Neuronal stem cell (in vitro differentiated cells): ENCODE results near the gene TRMO.

Experiments used
- DNase-seq: peaks from one replicate; pipeline ENCODE4 v3.0.0-alpha.2; 2013; ENCODE audit warnings: low spot score
- H2AFZ ChIP-seq: one replicate; pipeline ENCODE4 v1.6.1; 2013; ENCODE audit warnings: mild to moderate bottlenecking, low read length, inconsistent platforms
- H2AK5ac ChIP-seq: 2 replicates; pipeline ENCODE4 v1.6.1; 2013; ENCODE audit warnings: low read depth, mild to moderate bottlenecking, inconsistent platforms, low read length, moderate library complexity, mixed read lengths
- H2BK120ac ChIP-seq: 2 replicates; pipeline ENCODE4 v1.6.1; 2013; ENCODE audit warnings: low read depth, mild to moderate bottlenecking, inconsistent platforms, low read length, moderate library complexity, mixed read lengths
- H2BK12ac ChIP-seq: one replicate; pipeline ENCODE4 v1.6.1; 2013; ENCODE audit warnings: low read length, inconsistent platforms
- H2BK15ac ChIP-seq: 2 replicates; pipeline ENCODE4 v1.6.1; 2013; ENCODE audit warnings: mild to moderate bottlenecking, low read length, inconsistent platforms, mixed read lengths
- H2BK5ac ChIP-seq: one replicate; pipeline ENCODE4 v1.6.1; 2013; ENCODE audit warnings: inconsistent platforms, mild to moderate bottlenecking, low read length, moderate library complexity
- H3K14ac ChIP-seq: one replicate; pipeline ENCODE4 v1.6.1; 2013; ENCODE audit warnings: low read length, inconsistent platforms
- H3K18ac ChIP-seq: 2 replicates; pipeline ENCODE4 v1.6.1; 2013; ENCODE audit warnings: low read length, inconsistent platforms
- H3K23ac ChIP-seq: 2 replicates; pipeline ENCODE4 v1.6.1; 2013; ENCODE audit warnings: low read depth, mild to moderate bottlenecking, mixed read lengths, low read length, inconsistent platforms; ENCODE audit not compliant: poor library complexity
- H3K27ac ChIP-seq: replicated peaks from 3 replicates; pipeline ENCODE4 v1.5.1; 2013; ENCODE audit warnings: low read length, inconsistent platforms
- H3K27me3 ChIP-seq, 3 experiments: 2 replicates each; pipeline ENCODE4 v1.6.1; 2013; ENCODE audit warnings: low read length in 3 of 3, mild to moderate bottlenecking in 2 of 3, inconsistent platforms in 1 of 3, low read depth in 1 of 3, mixed read lengths in 1 of 3, moderate library complexity in 1 of 3; ENCODE audit not compliant: control insufficient read depth in 3 of 3, insufficient read depth in 3 of 3
- H3K36me3 ChIP-seq, 2 donors: replicated peaks in 1 of 2; 2 replicates each; pipeline ENCODE4 v1.6.1; 2013; ENCODE audit warnings: low read length in 2 of 2; ENCODE audit not compliant: control insufficient read depth in 2 of 2, insufficient read depth in 2 of 2
- H3K4ac ChIP-seq: 2 replicates; pipeline ENCODE4 v1.6.1; 2013; ENCODE audit warnings: inconsistent platforms, mild to moderate bottlenecking, low read length, moderate library complexity
- H3K4me1 ChIP-seq, 2 donors: 1 replicate in 1 of 2; 2 replicates in 1 of 2; pipeline ENCODE4 v1.6.1; 2013; ENCODE audit warnings: low read length in 2 of 2, low read depth in 1 of 2; ENCODE audit not compliant: control insufficient read depth in 2 of 2, insufficient read depth in 1 of 2
- H3K4me2 ChIP-seq: one replicate; pipeline ENCODE4 v1.6.1; 2013; ENCODE audit warnings: mild to moderate bottlenecking, low read length, inconsistent platforms; ENCODE audit not compliant: insufficient read depth, poor library complexity, severe bottlenecking
- H3K4me3 ChIP-seq, 2 donors: 2 replicates each; pipeline ENCODE4 v1.5.1; 2013; ENCODE audit warnings: low read length in 2 of 2, mild to moderate bottlenecking in 2 of 2, inconsistent platforms in 1 of 2, moderate library complexity in 1 of 2
- H3K79me1 ChIP-seq: one replicate; pipeline ENCODE4 v1.6.1; 2013; ENCODE audit warnings: low read depth, mild to moderate bottlenecking, inconsistent platforms, low read length, moderate library complexity
- H3K9ac ChIP-seq: one replicate; pipeline ENCODE4 v1.6.1; 2013; ENCODE audit warnings: mild to moderate bottlenecking, low read depth, low read length, inconsistent platforms; ENCODE audit not compliant: poor library complexity
- H3K9me3 ChIP-seq, 2 donors: replicated peaks in 1 of 2; 2 replicates each; pipeline versions ENCODE3 to v1.6.1; 2013; ENCODE audit warnings: low read length in 2 of 2, mild to moderate bottlenecking in 2 of 2, inconsistent platforms in 1 of 2, low read depth in 1 of 2, mixed read lengths in 1 of 2, moderate library complexity in 1 of 2; ENCODE audit not compliant: control insufficient read depth in 2 of 2, insufficient read depth in 1 of 2
- H4K8ac ChIP-seq: one replicate; pipeline ENCODE4 v1.6.1; 2013; ENCODE audit warnings: low read depth, mild to moderate bottlenecking, inconsistent platforms, low read length, moderate library complexity
- H4K91ac ChIP-seq: one replicate; pipeline ENCODE4 v1.6.1; 2013; ENCODE audit warnings: low read length, low read depth, mild to moderate bottlenecking, inconsistent platforms; ENCODE audit not compliant: poor library complexity
- WGBS, 2 donors: extraction: QIAGEN DNeasy Blood & Tissue Kit; methylation state at CpG; one replicate each; pipeline ENCODE4 v1.1.7; 2013; ENCODE audit warnings: missing lambda C conversion rate in 2 of 2, mixed read lengths in 1 of 2; ENCODE audit not compliant: insufficient read length in 2 of 2, insufficient replicate concordance in 1 of 2; ENCODE audit errors: extremely low coverage in 2 of 2; 5-methylcytosine and 5-hydroxymethylcytosine counted together

Gene TRMO

DNA sequence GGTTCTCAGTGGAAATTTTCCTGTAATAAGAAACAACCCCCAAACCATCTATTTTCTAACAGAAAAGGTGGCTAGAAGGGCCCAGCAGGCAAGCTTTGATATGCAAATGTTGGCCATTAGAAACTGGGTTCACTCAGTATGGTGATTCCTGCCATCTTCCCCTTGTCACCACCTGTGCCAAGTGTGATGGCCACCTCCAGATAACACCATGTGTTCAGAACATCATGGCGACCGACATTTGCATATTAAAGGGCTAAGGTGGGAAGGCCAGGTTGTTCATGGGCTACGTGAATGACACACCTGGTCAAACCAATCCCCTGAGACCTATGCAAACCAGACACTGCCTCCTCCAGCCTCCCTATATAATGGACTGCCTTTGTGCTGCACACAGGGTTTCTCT is 48.9 kb downstream of the TRMO start:
- Histone ChIP-seq H3K27ac (no peak overlapping the region), H2BK12ac (no peak overlapping the region), H2AFZ (no peak overlapping the region), H3K27me3 (peaks cover 0 to 10% (median 0%) of the 10 kb centered on the region in 3 experiments), H3K4me1 (peaks cover 0 to 8% of the 10 kb centered on the region in 2 donors), H3K4ac (no peak overlapping the region), H3K36me3 (no peaks in the 10 kb centered on the region), H3K4me2 (no peak overlapping the region), H2AK5ac (no peak overlapping the region), H3K9me3 (no peaks in the 10 kb centered on the region), H4K8ac (no peak overlapping the region), H3K79me1 (no peaks in the 10 kb centered on the region), H2BK15ac (no peak overlapping the region), H3K14ac (no peak overlapping the region), H3K18ac (no peak overlapping the region), H2BK5ac (no peak overlapping the region), H3K9ac (no peak overlapping the region), H3K4me3 (no peak overlapping the region), H4K91ac (no peak overlapping the region), H2BK120ac (no peak overlapping the region), H3K23ac (no peak overlapping the region)
- no CpG with 5 or more reads among the region's 3 CpGs for WGBS, 2 donors
- no peak for DNase-seq

DNA sequence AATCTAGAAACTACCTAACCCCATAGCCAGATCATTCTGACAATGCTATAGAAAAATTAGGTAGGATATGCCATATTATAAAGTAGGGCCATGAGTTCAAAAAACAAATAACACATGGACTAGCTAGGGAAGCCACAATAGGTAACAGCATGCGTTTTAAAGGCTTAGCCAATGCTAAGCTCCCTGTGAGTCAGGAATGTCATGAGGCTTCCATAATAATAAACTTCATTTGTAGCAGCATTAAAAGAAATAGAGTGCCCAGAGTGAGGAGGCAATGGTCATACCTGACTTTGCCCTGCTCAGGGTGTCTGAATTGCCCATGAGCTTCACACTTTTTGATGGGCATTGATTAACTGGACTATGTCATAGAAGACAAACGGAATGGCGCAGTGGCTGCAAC is 53.4 kb downstream of the TRMO start:
- WGBS, 2 donors: no CpG with 5 or more reads among the region's 3 CpGs
- H3K27me3 ChIP-seq: peaks cover 0 to 22% (median 0%) of the 10 kb centered on the region in 3 experiments
- H2BK5ac ChIP-seq: no peak overlapping the region
- H3K4me3 ChIP-seq: no peak overlapping the region
- H3K79me1 ChIP-seq: no peaks in the 10 kb centered on the region
- H3K18ac ChIP-seq: no peak overlapping the region
- no peak overlapping the region for H3K4ac ChIP-seq
- no peak overlapping the region for H2AFZ ChIP-seq
- no peak overlapping the region for H2BK120ac ChIP-seq
- H3K4me2 ChIP-seq: no peak overlapping the region
- peaks cover 0 to 4% of the 10 kb centered on the region in 2 donors for H3K4me1 ChIP-seq
- H3K36me3 ChIP-seq: no peaks in the 10 kb centered on the region
- H3K9me3 ChIP-seq: no peaks in the 10 kb centered on the region
- no peak overlapping the region for H2BK12ac ChIP-seq
- H3K23ac ChIP-seq: no peak overlapping the region
- H4K91ac ChIP-seq: no peak overlapping the region
- no peak overlapping the region for H3K9ac ChIP-seq
- no peak overlapping the region for H3K27ac ChIP-seq
- DNase-seq: no peak
- H4K8ac ChIP-seq: no peak overlapping the region
- no peak overlapping the region for H2AK5ac ChIP-seq
- no peak overlapping the region for H2BK15ac ChIP-seq
- no peak overlapping the region for H3K14ac ChIP-seq

- Histone ChIP-seq H2BK5ac (no peak overlapping the region), H3K9me3 (no peaks in the 10 kb centered on the region), H3K23ac (no peak overlapping the region), H2AFZ (no peak overlapping the region), H2BK12ac (no peak overlapping the region), H3K14ac (no peak overlapping the region), H3K4me3 (no peak overlapping the region), H3K4ac (no peak overlapping the region), H2BK15ac (no peak overlapping the region), H4K8ac (no peak overlapping the region), H3K79me1 (no peaks in the 10 kb centered on the region), H2AK5ac (no peak overlapping the region), H3K27ac (no peak overlapping the region), H3K4me2 (no peak overlapping the region), H2BK120ac (no peak overlapping the region), H4K91ac (no peak overlapping the region), H3K4me1 (peaks cover 0 to 4% of the 10 kb centered on the region in 2 donors), H3K9ac (no peak overlapping the region), H3K36me3 (no peaks in the 10 kb centered on the region), H3K18ac (no peak overlapping the region), H3K27me3 (peaks cover 0 to 42% (median 0%) of the 10 kb centered on the region in 3 experiments)
- DNase-seq: no peak
Measured at GRCh38 chr9:97866848-97867247, 55.5 kb downstream of the TRMO start.

- Histone ChIP-seq H3K27me3 (peaks cover 0 to 45% (median 0%) of the 10 kb centered on the region in 3 experiments), H2AK5ac (no peak overlapping the region), H3K27ac (no peak overlapping the region), H3K79me1 (no peaks in the 10 kb centered on the region), H2BK120ac (no peak overlapping the region), H3K4ac (no peak overlapping the region), H3K14ac (no peak overlapping the region), H4K8ac (no peak overlapping the region), H3K23ac (no peak overlapping the region), H2BK12ac (no peak overlapping the region), H2BK15ac (no peak overlapping the region), H3K4me1 (peaks cover 0 to 4% of the 10 kb centered on the region in 2 donors), H4K91ac (no peak overlapping the region), H3K9me3 (no peaks in the 10 kb centered on the region), H3K18ac (no peak overlapping the region), H2BK5ac (no peak overlapping the region), H3K9ac (no peak overlapping the region), H3K4me3 (no peak overlapping the region), H3K36me3 (no peaks in the 10 kb centered on the region), H2AFZ (no peak overlapping the region), H3K4me2 (no peak overlapping the region)
- WGBS, 2 donors: no CpG with 5 or more reads among the region's 1 CpG
- no peak for DNase-seq
Measured at GRCh38 chr9:97866300-97866699, 56.0 kb downstream of the TRMO start.
